Measurements from ENCODE around the gene AADACL4.

The AADACL4 gene

GRCh38 chr1:12714710-12715475, 71.0 kb downstream of the AADACL4 start:
- peak overlapping the region; percentile 63 for H3K27ac ChIP-seq (replicated peaks)
- peak in 1 of 2 experiments; percentile 74 for DNase-seq (ENCODE audit: low read depth in 1 of 2, low spot score in 1 of 2)
- no peak overlapping the region for H3K4me3 ChIP-seq (replicated peaks; ENCODE audit: insufficient read depth, low read length)
- H3K27me3 ChIP-seq (ENCODE audit: insufficient read depth, poor library complexity, severe bottlenecking), result no peaks in the 10 kb centered on the region
- TF ChIP-seq SPI1 (IDR thresholded peaks at IDR 0.05; ENCODE audit: borderline replicate concordance, low read depth) (no peak), POLR2AphosphoS5 (IDR thresholded peaks at IDR 0.05; ENCODE audit: low read depth) (no peak), GABPA (IDR thresholded peaks at IDR 0.05; ENCODE audit: low read depth) (no peak)
- TF ChIP-seq, protein P1, sequence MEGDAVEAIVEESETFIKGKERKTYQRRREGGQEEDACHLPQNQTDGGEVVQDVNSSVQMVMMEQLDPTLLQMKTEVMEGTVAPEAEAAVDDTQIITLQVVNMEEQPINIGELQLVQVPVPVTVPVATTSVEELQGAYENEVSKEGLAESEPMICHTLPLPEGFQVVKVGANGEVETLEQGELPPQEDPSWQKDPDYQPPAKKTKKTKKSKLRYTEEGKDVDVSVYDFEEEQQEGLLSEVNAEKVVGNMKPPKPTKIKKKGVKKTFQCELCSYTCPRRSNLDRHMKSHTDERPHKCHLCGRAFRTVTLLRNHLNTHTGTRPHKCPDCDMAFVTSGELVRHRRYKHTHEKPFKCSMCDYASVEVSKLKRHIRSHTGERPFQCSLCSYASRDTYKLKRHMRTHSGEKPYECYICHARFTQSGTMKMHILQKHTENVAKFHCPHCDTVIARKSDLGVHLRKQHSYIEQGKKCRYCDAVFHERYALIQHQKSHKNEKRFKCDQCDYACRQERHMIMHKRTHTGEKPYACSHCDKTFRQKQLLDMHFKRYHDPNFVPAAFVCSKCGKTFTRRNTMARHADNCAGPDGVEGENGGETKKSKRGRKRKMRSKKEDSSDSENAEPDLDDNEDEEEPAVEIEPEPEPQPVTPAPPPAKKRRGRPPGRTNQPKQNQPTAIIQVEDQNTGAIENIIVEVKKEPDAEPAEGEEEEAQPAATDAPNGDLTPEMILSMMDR (IDR thresholded peaks at IDR 0.05; ENCODE audit: insufficient read depth, low read length), result no peak
- TF ChIP-seq, protein P2, sequence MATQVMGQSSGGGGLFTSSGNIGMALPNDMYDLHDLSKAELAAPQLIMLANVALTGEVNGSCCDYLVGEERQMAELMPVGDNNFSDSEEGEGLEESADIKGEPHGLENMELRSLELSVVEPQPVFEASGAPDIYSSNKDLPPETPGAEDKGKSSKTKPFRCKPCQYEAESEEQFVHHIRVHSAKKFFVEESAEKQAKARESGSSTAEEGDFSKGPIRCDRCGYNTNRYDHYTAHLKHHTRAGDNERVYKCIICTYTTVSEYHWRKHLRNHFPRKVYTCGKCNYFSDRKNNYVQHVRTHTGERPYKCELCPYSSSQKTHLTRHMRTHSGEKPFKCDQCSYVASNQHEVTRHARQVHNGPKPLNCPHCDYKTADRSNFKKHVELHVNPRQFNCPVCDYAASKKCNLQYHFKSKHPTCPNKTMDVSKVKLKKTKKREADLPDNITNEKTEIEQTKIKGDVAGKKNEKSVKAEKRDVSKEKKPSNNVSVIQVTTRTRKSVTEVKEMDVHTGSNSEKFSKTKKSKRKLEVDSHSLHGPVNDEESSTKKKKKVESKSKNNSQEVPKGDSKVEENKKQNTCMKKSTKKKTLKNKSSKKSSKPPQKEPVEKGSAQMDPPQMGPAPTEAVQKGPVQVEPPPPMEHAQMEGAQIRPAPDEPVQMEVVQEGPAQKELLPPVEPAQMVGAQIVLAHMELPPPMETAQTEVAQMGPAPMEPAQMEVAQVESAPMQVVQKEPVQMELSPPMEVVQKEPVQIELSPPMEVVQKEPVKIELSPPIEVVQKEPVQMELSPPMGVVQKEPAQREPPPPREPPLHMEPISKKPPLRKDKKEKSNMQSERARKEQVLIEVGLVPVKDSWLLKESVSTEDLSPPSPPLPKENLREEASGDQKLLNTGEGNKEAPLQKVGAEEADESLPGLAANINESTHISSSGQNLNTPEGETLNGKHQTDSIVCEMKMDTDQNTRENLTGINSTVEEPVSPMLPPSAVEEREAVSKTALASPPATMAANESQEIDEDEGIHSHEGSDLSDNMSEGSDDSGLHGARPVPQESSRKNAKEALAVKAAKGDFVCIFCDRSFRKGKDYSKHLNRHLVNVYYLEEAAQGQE (IDR thresholded peaks at IDR 0.05; ENCODE audit: insufficient replicate concordance, low read depth), result no peak

- H3K4me3 ChIP-seq (replicated peaks; ENCODE audit: insufficient read depth, low read length), result no peak within 1 kb of the TSS
- DNase-seq (ENCODE audit: low read depth in 1 of 2, low spot score in 1 of 2), result no peak
- TF ChIP-seq POLR2AphosphoS5 (IDR thresholded peaks at IDR 0.05; ENCODE audit: low read depth), result no peak
- TF ChIP-seq SPI1 (IDR thresholded peaks at IDR 0.05; ENCODE audit: borderline replicate concordance, low read depth), result no peak
- TF ChIP-seq, protein P1 (IDR thresholded peaks at IDR 0.05; ENCODE audit: insufficient read depth, low read length), result no peak
- TF ChIP-seq GABPA (IDR thresholded peaks at IDR 0.05; ENCODE audit: low read depth), result no peak
- TF ChIP-seq, protein P2 (IDR thresholded peaks at IDR 0.05; ENCODE audit: insufficient replicate concordance, low read depth), result no peak
- H3K27ac ChIP-seq (replicated peaks), result peak within 1 kb of the TSS; percentile 63
- no peaks in the 10 kb centered on the region for H3K27me3 ChIP-seq (ENCODE audit: insufficient read depth, poor library complexity, severe bottlenecking)
These were observed 72.1 kb downstream of the AADACL4 start, which contains the start of gene AADACL3 for GRCh38 chr1:12715896-12716437. AADACL3 (plus strand) TSS chr1:12716110; CDS start chr1:12716177, 67 bp downstream.
